K562 (cell line): Measurements from ENCODE around the gene BACH1.
"Not testable (repeated sequence)": the region's sequence is repeated elsewhere in the genome, so short reads cannot be mapped to it uniquely, and the experiment has no call there.

Experiments used
- JUN ChIP-seq, 2 experiments: sonication (generic) in 1 of 2; formaldehyde crosslinking in 1 of 2; IDR thresholded peaks; 2 replicates each; pipeline versions ENCODE4 v1.6.1 to v1.8.0; 2012 to 2022; ENCODE audit warnings: borderline replicate concordance in 2 of 2, mild to moderate bottlenecking in 2 of 2, improper control_type of control experiment in 1 of 2, low read depth in 1 of 2, low read length in 1 of 2, missing genetic modification reagents in 1 of 2
- KDM5B ChIP-seq: fragments of 200-600 bp; sonication (generic); IDR thresholded peaks from 2 replicates; pipeline ENCODE4 v1.6.1; 2012; ENCODE audit warnings: low read depth, mild to moderate bottlenecking, moderate library complexity, low read length, control low read depth, inconsistent platforms; ENCODE audit not compliant: insufficient replicate concordance

GRCh38 chr21:29281801-29282200, 16.9 kb upstream of the BACH1 start:
- TF ChIP-seq KDM5B; JUN (IDR thresholded peaks at IDR 0.05; ENCODE audit: borderline replicate concordance, low read depth, low read length); JUN (CRISPR knock-in tag; IDR thresholded peaks at IDR 0.05; ENCODE audit: borderline replicate concordance): not testable (repeated sequence)
